Measurements from ENCODE around the gene CERS4.

GRCh38 chr19:8233370-8233769 is 24.2 kb downstream of the CERS4 start:
- TF ChIP-seq JUN (IDR thresholded peaks at IDR 0.05; ENCODE audit: borderline replicate concordance, insufficient read depth, insufficient read length, low read depth), result no peak
- no peak for TF ChIP-seq POLR2AphosphoS5 (IDR thresholded peaks at IDR 0.05; ENCODE audit: insufficient read depth, low read depth, low read length)
- no peak for TF ChIP-seq POLR2A (IDR thresholded peaks at IDR 0.05; ENCODE audit: low read depth, low read length)
- TF ChIP-seq, protein P1, sequence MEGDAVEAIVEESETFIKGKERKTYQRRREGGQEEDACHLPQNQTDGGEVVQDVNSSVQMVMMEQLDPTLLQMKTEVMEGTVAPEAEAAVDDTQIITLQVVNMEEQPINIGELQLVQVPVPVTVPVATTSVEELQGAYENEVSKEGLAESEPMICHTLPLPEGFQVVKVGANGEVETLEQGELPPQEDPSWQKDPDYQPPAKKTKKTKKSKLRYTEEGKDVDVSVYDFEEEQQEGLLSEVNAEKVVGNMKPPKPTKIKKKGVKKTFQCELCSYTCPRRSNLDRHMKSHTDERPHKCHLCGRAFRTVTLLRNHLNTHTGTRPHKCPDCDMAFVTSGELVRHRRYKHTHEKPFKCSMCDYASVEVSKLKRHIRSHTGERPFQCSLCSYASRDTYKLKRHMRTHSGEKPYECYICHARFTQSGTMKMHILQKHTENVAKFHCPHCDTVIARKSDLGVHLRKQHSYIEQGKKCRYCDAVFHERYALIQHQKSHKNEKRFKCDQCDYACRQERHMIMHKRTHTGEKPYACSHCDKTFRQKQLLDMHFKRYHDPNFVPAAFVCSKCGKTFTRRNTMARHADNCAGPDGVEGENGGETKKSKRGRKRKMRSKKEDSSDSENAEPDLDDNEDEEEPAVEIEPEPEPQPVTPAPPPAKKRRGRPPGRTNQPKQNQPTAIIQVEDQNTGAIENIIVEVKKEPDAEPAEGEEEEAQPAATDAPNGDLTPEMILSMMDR (IDR thresholded peaks at IDR 0.05; ENCODE audit: extremely low read depth in 1 of 2, insufficient read depth in 1 of 2, low read depth in 1 of 2, low read length in 2 of 2), result no peak
